NK-92 (cell line): Measurements from ENCODE around the gene TRIM7.
"Not testable (repeated sequence)": the region's sequence is repeated elsewhere in the genome, so short reads cannot be mapped to it uniquely, and the experiment has no call there.

Experiments used
- DNase-seq: peaks from one replicate; lab custom pipeline; 2025; ENCODE audit not compliant: unreplicated experiment; lab: John Stamatoyannopoulos, UW

The TRIM7 gene

DNA sequence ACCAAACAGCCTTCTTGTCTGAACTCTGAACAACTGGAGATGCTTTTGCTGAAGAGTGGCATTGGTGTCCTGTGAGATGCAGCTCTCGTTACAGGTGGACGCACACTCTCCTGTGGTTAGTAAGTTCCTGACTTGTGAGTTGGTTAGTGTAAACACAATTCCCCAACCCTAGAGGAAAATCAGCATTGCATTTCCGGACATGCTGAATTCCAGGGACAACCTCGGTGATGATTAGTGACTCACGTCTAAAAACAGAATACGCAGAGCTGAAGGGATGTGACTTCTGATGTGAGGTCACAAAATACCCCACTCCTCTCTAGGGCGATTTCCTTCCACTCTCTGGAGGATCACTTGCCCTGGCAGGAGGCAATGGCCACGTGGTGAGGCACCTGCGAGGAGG is 52.6 kb downstream of the TRIM7 start:
- DNase-seq, result no peak

DNA sequence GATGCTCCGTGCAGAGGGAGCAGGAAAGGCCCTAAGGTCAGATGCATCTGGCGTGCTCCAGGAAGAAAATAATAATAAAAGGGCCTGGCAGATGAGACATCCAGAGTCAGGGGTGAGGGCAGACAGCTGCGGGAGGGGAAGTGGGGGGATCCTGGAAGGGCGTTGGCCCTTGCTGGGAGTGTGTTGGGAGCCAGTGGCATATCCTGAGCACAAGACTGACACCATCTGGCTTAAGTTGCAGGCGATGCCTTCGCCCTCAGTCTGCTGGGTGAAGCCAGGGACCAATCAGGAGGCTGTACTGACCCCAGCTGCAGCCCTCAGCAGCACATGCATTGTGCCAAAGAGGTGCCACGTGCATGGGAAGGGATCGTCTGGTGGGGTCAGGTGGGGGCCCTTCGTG is 53.9 kb downstream of the TRIM7 start:
- no peak for DNase-seq

- DNase-seq, result no peak
These were observed 54.9 kb downstream of the TRIM7 start for GRCh38 chr5:181149806-181150733.

GRCh38 chr5:181149355-181149754 is 55.6 kb downstream of the TRIM7 start:
- DNase-seq, result no peak

- DNase-seq, result not testable (repeated sequence)
These were observed 57.9 kb downstream of the TRIM7 start, which contains the start of gene OR2V2 for GRCh38 chr5:181146927-181147636. Gene OR2V2, plus strand, starts transcription at chr5:181147586. Its CDS starts 7,357 bp downstream, at chr5:181154943.

GRCh38 chr5:181145133-181145532 is 59.9 kb downstream of the TRIM7 start:
- DNase-seq, result no peak
